Stimulated activated CD8-positive, alpha-beta memory T cell treated with anti-CD3 and anti-CD28 coated beads, Interleukin-15, amount 100 ng/mL, for 1 hour (primary cell): ENCODE results near the gene HES2.
"Not testable (repeated sequence)": the region's sequence is repeated elsewhere in the genome, so short reads cannot be mapped to it uniquely, and the experiment has no call there.

Source experiments
- DNase-seq: peaks from one replicate; pipeline ENCODE4 v3.0.0-alpha.2; 2020; ENCODE audit warnings: low read depth

Gene HES2

GRCh38 chr1:6385488-6386191 is 34.1 kb downstream of the HES2 start:
- DNase-seq = no peak

GRCh38 chr1:6384962-6385361 is 34.8 kb downstream of the HES2 start:
- no peak for DNase-seq

GRCh38 chr1:6384135-6384534 is 35.6 kb downstream of the HES2 start:
- no peak for DNase-seq

GRCh38 chr1:6380037-6380436 is 39.7 kb downstream of the HES2 start:
- no peak for DNase-seq

GRCh38 chr1:6378096-6378746 is 41.5 kb downstream of the HES2 start:
- no peak for DNase-seq

GRCh38 chr1:6373961-6374720 is 45.6 kb downstream of the HES2 start:
- no peak for DNase-seq

GRCh38 chr1:6372236-6372635 is 47.5 kb downstream of the HES2 start:
- DNase-seq = not testable (repeated sequence)

GRCh38 chr1:6370006-6370405 is 49.7 kb downstream of the HES2 start:
- no peak for DNase-seq

GRCh38 chr1:6367381-6368012 is 52.2 kb downstream of the HES2 start:
- no peak for DNase-seq

GRCh38 chr1:6365047-6365446 is 54.7 kb downstream of the HES2 start:
- no peak for DNase-seq

- DNase-seq = not testable (repeated sequence)
Measured at GRCh38 chr1:6363085-6363884, 56.4 kb downstream of the HES2 start.
